GM12878 (cell line): ENCODE measurements around the gene MAML2. TPM values are rescaled to one million over a fixed set of nuclear protein-coding genes. Genes with fewer than 3 reads are reported as not detected.

Experiments
- ATAC-seq: fragments of 200-7000 bp; cut with Tn5 transposase; 3 replicates; pipeline ENCODE4 v1.9.1; 2020; ENCODE audit warnings: mild to moderate bottlenecking, moderate library complexity
- BruUV-seq: library from RNA; stranded (reverse); fragments of 400-500 nt; replicated peaks from 2 replicates; lab custom pipeline; 2021; lab: Mats Ljungman, UMichigan
- CTCF ChIA-PET: fragments of 300-600 bp; sonication (Branson Sonifier 250); formaldehyde crosslinking; extraction: SDS; loops from one replicate; lab custom pipeline; 2021; ENCODE audit warnings: inconsistent platforms; lab: Yijun Ruan, JAX
- POLR2A ChIA-PET: fragments of 350-600 bp; formaldehyde crosslinking; extraction: SDS; loops from one replicate; lab custom pipeline; 2021; ENCODE audit warnings: inconsistent platforms; lab: Charles Lee
- RAD21 ChIA-PET: fragments of 300-600 bp; sonication (Branson Sonifier 250); formaldehyde crosslinking; loops from one replicate; lab custom pipeline; 2023; ENCODE audit warnings: antibody characterized with exemption; ENCODE audit not compliant: unreplicated experiment; lab: Charles Lee
- SMC1A ChIA-PET: fragments of 300-600 bp; sonication (Branson Sonifier 250); formaldehyde crosslinking; loops from one replicate; lab custom pipeline; 2023; ENCODE audit not compliant: unreplicated experiment, uncharacterized antibody; lab: Charles Lee
- DNase-seq: peaks from one replicate; pipeline ENCODE4 v3.0.0-alpha.2; 2011; ENCODE audit warnings: low read depth, low spot score
- FAIRE-seq: peaks from 3 replicates; lab custom pipeline; 2011; peaks lifted over from hg19 to GRCh38; lab: Jason Lieb, UNC
- H2AFZ ChIP-seq: 2 replicates; pipeline ENCODE4 v1.6.0; 2011; ENCODE audit warnings: low read depth, low read length, control low read depth; ENCODE audit not compliant: control insufficient read depth
- H3K27ac ChIP-seq: 2 replicates; pipeline ENCODE4 v1.5.1; 2011; ENCODE audit warnings: control low read depth; ENCODE audit not compliant: control insufficient read depth, insufficient read depth
- H3K27me3 ChIP-seq, 2 experiments: replicated peaks in 1 of 2; 2 replicates each; pipeline versions ENCODE4 v1.6.0 to v1.6.1; 2011; ENCODE audit warnings: low read length in 1 of 2; ENCODE audit not compliant: control insufficient read depth in 2 of 2, insufficient read depth in 2 of 2
- H3K36me3 ChIP-seq, 2 experiments: 2 replicates each; pipeline ENCODE4 v1.5.1; 2011; ENCODE audit warnings: low read length in 1 of 2; ENCODE audit not compliant: control insufficient read depth in 2 of 2, insufficient read depth in 2 of 2
- H3K4me1 ChIP-seq: 2 replicates; pipeline ENCODE4 v1.6.1; 2011; ENCODE audit warnings: mild to moderate bottlenecking, low read length, moderate library complexity, mixed read lengths; ENCODE audit not compliant: control insufficient read depth, insufficient read depth
- H3K4me2 ChIP-seq: 2 replicates; pipeline ENCODE4 v1.6.0; 2011; ENCODE audit warnings: control low read depth; ENCODE audit not compliant: control insufficient read depth, insufficient read depth
- H3K4me3 ChIP-seq: fragments of 200-600 bp; sonication (generic); 2 replicates; pipeline ENCODE4 v1.5.1; 2016
- H3K79me2 ChIP-seq: 2 replicates; pipeline ENCODE4 v1.6.0; 2011; ENCODE audit warnings: low read length; ENCODE audit not compliant: control insufficient read depth, insufficient read depth
- H3K9ac ChIP-seq: 2 replicates; pipeline ENCODE4 v1.8.0; 2011; ENCODE audit warnings: low read length, control low read depth, mixed read lengths; ENCODE audit not compliant: control insufficient read depth, insufficient read depth
- H3K9me3 ChIP-seq: replicated peaks from 3 replicates; pipeline ENCODE4 v1.5.1; 2011; ENCODE audit warnings: mild to moderate bottlenecking, low read length; ENCODE audit not compliant: control insufficient read depth, insufficient read depth
- H4K20me1 ChIP-seq: 2 replicates; pipeline ENCODE4 v1.6.0; 2011; ENCODE audit not compliant: control insufficient read depth, insufficient read depth
- BHLHE40 ChIP-seq, 2 experiments: fragments of 450-650 bp in 1 of 2; IDR thresholded peaks; 2 replicates each; pipeline ENCODE4 v1.6.1; 2011 to 2017; ENCODE audit warnings: low read depth in 2 of 2, borderline replicate concordance in 1 of 2, improper control_type of control experiment in 1 of 2, low read length in 1 of 2, mild to moderate bottlenecking in 1 of 2
- MEF2B ChIP-seq: fragments of 450-650 bp; IDR thresholded peaks from 2 replicates; pipeline ENCODE4 v1.6.1; 2018; ENCODE audit warnings: mild to moderate bottlenecking, moderate library complexity; ENCODE audit not compliant: partially characterized antibody, poor library complexity, severe bottlenecking
- RBBP5 ChIP-seq: fragments of 200-600 bp; sonication (generic); conservative IDR thresholded peaks from 2 replicates; pipeline ENCODE4 v1.6.1; 2016
- ZSCAN29 ChIP-seq: fragments of 450-650 bp; IDR thresholded peaks from 2 replicates; pipeline ENCODE4 v1.6.1; 2017; ENCODE audit warnings: mild to moderate bottlenecking, moderate library complexity
- WGBS: methylation state at CpG from one replicate; pipeline ENCODE4 v1.1.6; 2016; ENCODE audit warnings: low lambda C conversion rate; ENCODE audit not compliant: insufficient replicate concordance, insufficient coverage; ENCODE audit errors: missing lambda C conversion rate; 5-methylcytosine and 5-hydroxymethylcytosine counted together
- in situ Hi-C: fragments of 300-500 bp; cut with MboI; formaldehyde crosslinking; loops from 9 replicates; pipeline ENCODE4 v1.14.3; 2018; ENCODE audit warnings: mixed read lengths
- intact Hi-C: fragments of 100-400 bp; cut with micrococcal nuclease; formaldehyde crosslinking; loops from one replicate; pipeline ENCODE4 v1.14.2; 2022; ENCODE audit not compliant: unreplicated experiment
- polyA plus RNA-seq, 11 experiments: library from polyadenylated mRNA; depleted of rRNA in 4 of 11; unstranded in 6 of 11; stranded (reverse) in 5 of 11; fragments of >200 nt; fragmentation: Nextera tagmentation in 4 of 11; fragmentation: Illumina TruSeq in 1 of 11; extraction: Ambion mirVana in 4 of 11; extraction: Trizol in 1 of 11; gene quantifications; 1 replicate in 1 of 11; 2 replicates in 10 of 11; pipeline versions ENCODE4 v1.2.1 to v1.2.3, GENCODE V29; 2011 to 2016; ENCODE audit warnings: inconsistent platforms in 2 of 11, missing spikeins in 2 of 11, low read depth in 1 of 11
- total RNA-seq, 4 experiments: library from RNA; depleted of rRNA in 3 of 4; stranded (reverse); fragments of >200 nt in 3 of 4; fragmentation: Illumina TruSeq in 1 of 4; extraction: Trizol in 1 of 4; gene quantifications; 2 replicates each; pipeline versions ENCODE4 v1.2.1 to v1.2.3, GENCODE V29; 2013 to 2021
- TF ChIP-seq, protein P1 (sequence below): IDR thresholded peaks from 2 replicates; pipeline ENCODE4 v1.6.1; 2012; ENCODE audit warnings: low read depth, low read length, improper control_type of control experiment

The MAML2 gene
- total and polyA plus RNA-seq, 10 of the 15 experiments (the other 5 are each of a cell fraction or from before 2014, with no cell fraction given) = 2.5 to 15.1 (median 12.0) TPM

DNA sequence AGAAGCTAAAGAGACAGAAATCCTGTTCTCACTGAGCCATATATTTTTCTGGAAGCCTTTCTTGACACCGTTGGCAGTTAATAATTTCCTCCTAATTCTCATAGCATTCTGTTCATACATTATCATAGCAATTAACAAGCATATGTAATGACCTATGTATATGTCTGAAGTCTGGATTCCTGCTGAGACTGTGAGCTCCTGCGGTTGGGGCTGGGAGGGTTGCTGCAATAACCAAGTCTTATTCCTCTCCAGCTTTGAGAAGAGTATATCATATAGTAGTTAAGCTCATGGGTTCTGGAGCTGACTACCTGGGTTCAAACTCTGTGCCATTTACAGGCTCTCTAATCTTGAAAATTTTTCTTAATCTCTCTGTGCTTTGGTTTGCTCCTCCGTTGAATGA is 175.2 kb downstream of the MAML2 start:
- DNase-seq (no peak), FAIRE-seq (no peak), ATAC-seq (no peak)
- Histone ChIP-seq H2AFZ (no peak overlapping the region), H3K4me2 (no peak overlapping the region), H3K9ac (no peak overlapping the region), H3K9me3 (no peaks in the 10 kb centered on the region), H3K79me2 (no peaks in the 10 kb centered on the region; the same call in 1 of the 2 replicates), H3K27me3 (no peaks in the 10 kb centered on the region), H3K36me3 (peaks cover 0 to 3% of the 10 kb centered on the region in 2 experiments; a peak in 1 of 4 replicates), H3K4me3 (no peak overlapping the region), H3K4me1 (no peaks in the 10 kb centered on the region), H4K20me1 (no peaks in the 10 kb centered on the region), H3K27ac (no peak overlapping the region)
- TF ChIP-seq ZSCAN29 (no peak), MEF2B (no peak), RBBP5 (no peak), BHLHE40 (IDR thresholded peaks at IDR 0.05; ENCODE audit: borderline replicate concordance in 1 of 2, low read depth in 2 of 2, low read length in 1 of 2) (no peak)
- TF ChIP-seq, protein P1, sequence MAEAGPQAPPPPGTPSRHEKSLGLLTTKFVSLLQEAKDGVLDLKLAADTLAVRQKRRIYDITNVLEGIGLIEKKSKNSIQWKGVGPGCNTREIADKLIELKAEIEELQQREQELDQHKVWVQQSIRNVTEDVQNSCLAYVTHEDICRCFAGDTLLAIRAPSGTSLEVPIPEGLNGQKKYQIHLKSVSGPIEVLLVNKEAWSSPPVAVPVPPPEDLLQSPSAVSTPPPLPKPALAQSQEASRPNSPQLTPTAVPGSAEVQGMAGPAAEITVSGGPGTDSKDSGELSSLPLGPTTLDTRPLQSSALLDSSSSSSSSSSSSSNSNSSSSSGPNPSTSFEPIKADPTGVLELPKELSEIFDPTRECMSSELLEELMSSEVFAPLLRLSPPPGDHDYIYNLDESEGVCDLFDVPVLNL = no peak
- POLR2A ChIA-PET = interaction anchor here (1.0 kb wide), 1 partner anchor 14 kb away, joined by 3 read pairs; no protein-coding TSS in a partner anchor
- in situ Hi-C loops = no loop called here
- WGBS = 78% methylated on average over 3 of the region's 3 CpGs
- BruUV-seq = no TSS peak
- RAD21 ChIA-PET = interaction anchor here (2.6 kb wide), 1 partner anchor 175 kb away, joined by 7 read pairs; the partner anchor contains the start of gene MAML2
- CTCF ChIA-PET = interaction anchor here (1.2 kb wide), 3 partner anchors 21 to 176 kb away, joined by 3 to 4 read pairs (median 3); no protein-coding TSS in a partner anchor
- intact Hi-C loops = no loop called here
- SMC1A ChIA-PET = interaction anchor here (0.9 to 1.6 kb wide), 3 partner anchors 71 to 112 kb away, joined by 3 to 4 read pairs (median 3); no protein-coding TSS in a partner anchor
